CD4-positive, alpha-beta T cell treated with Interleukin-4 for 4 hours (primary cell): ENCODE results near the gene CYFIP1.

ENCODE experiments used
- DNase-seq: peaks from one replicate; pipeline ENCODE4 v3.0.0-alpha.2; 2020

The CYFIP1 gene

GRCh38 chr15:22861161-22861560 is 119.0 kb downstream of the CYFIP1 start:
- no peak for DNase-seq

- no peak for DNase-seq
Measured at GRCh38 chr15:22856659-22857058, 123.5 kb downstream of the CYFIP1 start.

GRCh38 chr15:22855791-22856190 is 124.4 kb downstream of the CYFIP1 start:
- DNase-seq, result no peak

GRCh38 chr15:22851513-22851912 is 128.7 kb downstream of the CYFIP1 start:
- no peak for DNase-seq

- no peak for DNase-seq
Measured at GRCh38 chr15:22850055-22850454, 130.1 kb downstream of the CYFIP1 start.

GRCh38 chr15:22846073-22846472 is 134.1 kb downstream of the CYFIP1 start:
- DNase-seq, result no peak

- DNase-seq, result no peak
Measured at GRCh38 chr15:22845289-22845900, 134.8 kb downstream of the CYFIP1 start.

- no peak for DNase-seq
Measured at GRCh38 chr15:22844421-22845288, 135.5 kb downstream of the CYFIP1 start.

- no peak for DNase-seq
Measured at GRCh38 chr15:22839046-22839695, 141.0 kb downstream of the CYFIP1 start.

- DNase-seq, result peak; percentile 98
Measured at GRCh38 chr15:22838292-22839042, 141.7 kb downstream of the CYFIP1 start, which contains the start of gene NIPA2. Gene NIPA2 (plus strand): TSS chr15:22838666. CDS start chr15:22851732, 13,066 bp downstream.

GRCh38 chr15:22831473-22831872 is 148.7 kb downstream of the CYFIP1 start:
- DNase-seq, result no peak

- no peak for DNase-seq
Measured at GRCh38 chr15:22827125-22827524, 153.0 kb downstream of the CYFIP1 start.

GRCh38 chr15:22823495-22824128 is 156.6 kb downstream of the CYFIP1 start:
- no peak for DNase-seq

GRCh38 chr15:22819651-22820050 is 160.5 kb downstream of the CYFIP1 start:
- no peak for DNase-seq
